HG03439 (cell line): ENCODE measurements around the gene PLA2G4A.

Experiments
- ATAC-seq: cut with Tn5 transposase; IDR thresholded peaks from one replicate; pipeline ENCODE4 v1.9.1; 2021; ENCODE audit warnings: mild to moderate bottlenecking, moderate library complexity; ENCODE audit not compliant: unreplicated experiment

PLA2G4A gene

GRCh38 chr1:186872291-186872690, 43.5 kb downstream of the PLA2G4A start:
- no peak for ATAC-seq

DNA sequence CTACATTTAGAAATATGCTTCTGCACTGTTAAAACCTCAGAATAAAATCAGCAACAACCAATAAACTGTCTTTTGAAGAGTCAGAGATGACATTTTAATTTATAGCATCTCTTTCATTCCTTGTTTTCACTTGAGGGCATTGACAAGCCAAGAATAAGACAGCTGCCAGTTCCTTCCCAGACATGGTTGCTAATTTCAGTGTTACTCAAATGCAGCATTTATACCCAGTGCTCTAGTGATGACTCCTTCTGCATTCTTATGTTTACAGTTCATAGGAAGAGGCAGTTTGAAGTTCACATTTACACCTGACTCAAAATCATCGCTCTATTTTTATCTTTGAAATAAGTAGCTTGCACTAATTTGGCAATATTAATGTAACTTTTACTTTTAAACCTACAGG, 44.9 kb downstream of the PLA2G4A start:
- ATAC-seq: no peak

- no peak for ATAC-seq
Measured at GRCh38 chr1:186875896-186876835, 47.4 kb downstream of the PLA2G4A start.

DNA sequence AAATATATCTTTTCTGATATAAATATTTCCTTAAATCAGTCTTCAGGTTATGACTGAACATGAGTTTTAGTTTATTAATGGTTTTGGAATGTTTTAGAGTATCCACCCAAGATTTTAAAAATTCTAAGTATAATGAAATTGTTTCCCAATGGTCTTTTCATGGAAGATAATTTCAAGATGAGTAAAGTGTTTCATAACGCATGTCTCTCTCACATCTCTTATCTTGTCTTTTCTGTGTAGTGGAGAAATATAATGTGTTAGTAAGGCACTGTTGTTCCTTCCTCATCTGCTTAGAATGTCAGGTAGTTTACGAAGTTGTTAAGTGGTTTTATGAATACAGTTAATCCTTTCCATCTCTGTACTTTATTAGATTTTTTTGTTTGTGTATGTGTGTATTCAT, 49.6 kb downstream of the PLA2G4A start:
- no peak for ATAC-seq

DNA sequence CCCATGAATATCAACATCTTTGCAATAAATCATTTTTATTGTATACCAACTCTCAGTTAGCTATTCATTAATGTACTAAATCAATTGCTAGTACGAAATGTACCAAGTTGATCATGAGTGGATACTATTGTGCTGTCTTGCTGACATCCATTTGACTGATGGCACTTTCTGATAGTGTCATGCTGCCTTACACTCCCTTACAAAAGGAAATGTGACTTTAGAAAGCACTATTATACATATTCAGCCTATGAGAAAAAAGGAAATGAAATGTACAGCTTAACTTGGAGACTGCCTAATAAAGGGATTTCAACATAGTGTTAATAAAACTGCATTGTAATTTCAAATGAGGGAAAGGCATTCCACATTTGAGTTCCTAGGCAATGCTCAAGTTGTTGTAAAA, 52.2 kb downstream of the PLA2G4A start:
- no peak for ATAC-seq

DNA sequence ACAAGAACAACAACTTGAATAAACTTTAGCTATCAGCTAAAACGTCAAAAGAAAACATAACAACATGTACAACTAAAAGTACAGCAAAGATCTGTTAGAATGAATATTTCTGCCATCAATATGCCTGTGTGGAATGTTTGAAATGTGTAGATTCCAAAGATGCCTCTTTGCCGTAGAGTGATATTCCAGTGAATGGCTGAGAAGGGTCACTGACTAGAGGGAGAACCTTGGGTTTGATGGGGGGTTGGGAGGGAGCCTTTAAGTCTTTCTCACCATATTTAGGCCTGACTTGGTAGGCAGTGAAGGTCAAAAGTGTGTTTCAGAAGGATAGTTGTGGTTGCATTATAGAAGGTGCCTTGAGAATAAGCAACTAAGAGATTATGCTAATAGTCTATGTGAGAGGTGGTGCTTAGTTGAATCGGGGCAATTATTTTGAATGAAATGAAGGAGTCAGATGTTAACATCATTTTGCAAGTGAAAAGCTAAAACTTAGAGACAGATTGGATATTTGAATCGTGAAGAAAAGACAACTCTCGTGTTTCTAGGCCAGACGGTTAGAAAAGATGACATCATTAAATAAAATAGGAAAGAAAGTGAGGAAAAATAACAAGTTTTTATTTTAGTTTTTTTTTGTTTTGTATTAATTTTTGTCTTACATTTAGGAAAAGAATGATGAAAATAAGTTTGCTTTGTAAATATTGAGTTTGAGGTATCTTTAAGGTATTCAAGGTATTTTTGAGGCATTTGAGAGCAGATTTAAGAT, 53.8 kb downstream of the PLA2G4A start:
- no peak for ATAC-seq

DNA sequence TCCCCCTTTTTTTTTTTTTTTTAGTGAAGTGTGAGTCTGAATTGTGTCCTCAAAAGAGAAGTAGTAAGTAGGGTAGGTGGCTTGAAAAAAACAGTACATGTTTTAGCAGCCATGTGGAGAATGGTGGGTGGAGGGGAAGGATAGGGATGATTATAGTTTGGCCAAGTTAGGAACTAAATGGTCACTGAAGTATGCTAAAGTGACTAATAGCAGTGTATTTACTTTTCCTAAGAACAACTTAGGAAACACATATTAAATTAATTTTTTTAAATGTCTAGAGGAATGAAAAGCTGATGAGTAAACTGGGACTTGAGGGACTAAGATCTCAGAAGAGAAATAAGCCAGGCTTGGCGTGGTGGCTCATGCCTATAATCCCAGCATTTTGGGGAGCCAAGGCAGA, 55.5 kb downstream of the PLA2G4A start:
- no peak for ATAC-seq

DNA sequence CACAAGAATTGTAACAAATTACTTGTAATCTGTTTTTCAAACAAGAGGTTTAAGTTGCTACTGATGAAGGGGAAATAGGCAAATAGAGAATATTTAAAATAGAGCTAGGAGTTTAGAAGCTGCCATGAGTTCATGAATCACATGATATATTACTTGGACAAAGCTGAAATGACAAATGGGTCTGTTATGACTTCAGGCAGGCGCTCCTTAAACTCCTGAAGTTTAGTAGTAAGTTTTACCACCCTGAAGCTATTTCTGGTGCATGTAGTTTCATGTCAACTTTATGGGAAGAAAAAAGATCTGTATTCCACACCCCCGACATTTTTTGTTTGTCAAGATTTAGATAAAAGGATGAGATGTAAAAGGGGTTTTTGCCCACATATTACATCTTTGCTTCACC, 58.5 kb downstream of the PLA2G4A start:
- no peak for ATAC-seq

DNA sequence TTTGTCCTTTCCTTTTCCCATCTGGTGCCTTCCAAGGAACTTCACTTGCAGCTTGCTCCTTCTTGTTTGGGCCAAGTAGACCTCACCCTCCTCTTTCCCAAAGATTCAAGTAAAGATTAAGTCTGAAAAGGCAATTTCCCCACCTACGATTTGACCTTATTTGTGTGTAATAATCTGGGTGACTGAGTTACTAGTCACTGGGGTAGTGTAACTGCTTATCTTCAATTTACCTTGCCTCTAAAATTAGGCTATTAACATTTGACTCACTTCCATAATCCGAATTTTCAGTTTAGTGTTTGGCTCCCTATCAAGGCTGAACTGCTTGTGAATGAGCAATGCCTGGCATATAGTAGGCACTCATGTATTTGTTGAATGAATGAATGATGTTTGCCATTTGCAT, 59.6 kb downstream of the PLA2G4A start:
- no peak for ATAC-seq

DNA sequence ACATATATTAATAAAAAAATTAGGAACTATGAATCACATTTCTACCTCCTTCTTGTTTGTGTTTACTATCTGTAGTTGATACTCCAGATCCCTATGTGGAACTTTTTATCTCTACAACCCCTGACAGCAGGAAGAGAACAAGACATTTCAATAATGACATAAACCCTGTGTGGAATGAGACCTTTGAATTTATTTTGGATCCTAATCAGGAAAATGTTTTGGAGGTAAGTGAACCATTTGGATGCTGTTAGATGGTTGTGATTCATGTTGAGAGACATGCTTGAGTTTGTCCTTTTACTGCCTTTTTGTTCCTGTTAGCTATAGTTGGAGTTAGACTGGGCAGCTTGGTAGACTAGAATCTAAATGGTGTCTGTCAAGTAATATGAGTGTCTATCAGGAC, 64.2 kb downstream of the PLA2G4A start:
- no peak for ATAC-seq

- no peak for ATAC-seq
Measured at GRCh38 chr1:186894415-186894814, 65.7 kb downstream of the PLA2G4A start.

DNA sequence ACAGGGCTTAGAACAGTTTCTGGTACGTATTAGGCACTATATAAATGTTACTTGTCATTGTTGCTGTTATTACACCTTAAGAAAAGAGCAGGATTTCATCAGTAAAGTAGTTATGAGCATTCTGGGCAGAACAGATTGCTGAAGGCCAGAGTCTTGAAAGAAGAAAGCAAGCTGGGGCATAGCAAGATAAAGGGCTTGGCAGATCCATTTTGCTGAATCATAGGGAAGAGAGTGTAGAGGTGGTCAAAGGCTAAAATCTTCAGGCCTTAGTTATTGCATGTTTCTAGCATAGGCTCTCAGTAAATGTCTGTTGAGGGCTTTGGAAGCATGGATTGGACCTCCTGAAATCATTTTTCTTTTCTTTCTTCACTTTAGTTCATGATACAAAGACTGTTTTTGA, 67.5 kb downstream of the PLA2G4A start:
- no peak for ATAC-seq

GRCh38 chr1:186897008-186897407, 68.3 kb downstream of the PLA2G4A start:
- ATAC-seq: no peak

- peak; percentile 71 for ATAC-seq
Measured at GRCh38 chr1:186899577-186899976, 70.8 kb downstream of the PLA2G4A start.

- no peak for ATAC-seq
Measured at GRCh38 chr1:186899977-186900376, 71.2 kb downstream of the PLA2G4A start.

DNA sequence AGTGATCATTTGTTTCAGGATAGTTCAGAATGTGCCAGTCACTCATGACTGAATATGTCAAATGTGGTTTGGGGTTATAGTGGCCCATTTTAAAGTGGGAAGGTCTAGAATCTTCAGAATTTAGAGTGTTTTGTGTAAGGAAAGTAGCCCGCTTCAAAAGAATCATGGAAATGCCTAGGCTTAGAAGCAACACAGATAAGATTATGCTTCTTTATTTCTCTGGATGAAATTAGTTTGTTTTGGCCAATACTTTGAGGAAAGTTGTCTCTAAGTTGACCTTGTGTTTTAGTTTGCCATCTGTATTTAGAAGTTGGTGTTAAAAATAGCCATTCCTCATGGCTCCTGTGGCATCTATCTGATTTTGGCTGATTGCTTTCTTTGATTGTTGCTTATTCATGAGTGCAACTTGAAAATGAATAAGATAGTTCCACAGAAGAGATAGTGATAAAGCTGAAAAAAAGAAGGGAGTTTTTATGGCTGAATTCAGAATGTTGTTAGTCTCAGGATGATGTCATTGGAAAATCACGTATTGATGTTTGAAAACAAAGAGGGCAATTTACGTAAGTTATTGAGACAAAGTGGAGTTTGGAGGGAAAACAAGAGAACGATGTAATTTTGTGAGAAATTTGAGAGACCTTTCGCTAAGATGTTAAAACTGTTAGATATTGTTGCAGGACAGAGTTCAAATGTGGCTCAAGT, 71.9 kb downstream of the PLA2G4A start:
- ATAC-seq: no peak

- no peak for ATAC-seq
Measured at GRCh38 chr1:186901631-186902030, 72.9 kb downstream of the PLA2G4A start.

GRCh38 chr1:186903374-186904136, 74.8 kb downstream of the PLA2G4A start:
- no peak for ATAC-seq

DNA sequence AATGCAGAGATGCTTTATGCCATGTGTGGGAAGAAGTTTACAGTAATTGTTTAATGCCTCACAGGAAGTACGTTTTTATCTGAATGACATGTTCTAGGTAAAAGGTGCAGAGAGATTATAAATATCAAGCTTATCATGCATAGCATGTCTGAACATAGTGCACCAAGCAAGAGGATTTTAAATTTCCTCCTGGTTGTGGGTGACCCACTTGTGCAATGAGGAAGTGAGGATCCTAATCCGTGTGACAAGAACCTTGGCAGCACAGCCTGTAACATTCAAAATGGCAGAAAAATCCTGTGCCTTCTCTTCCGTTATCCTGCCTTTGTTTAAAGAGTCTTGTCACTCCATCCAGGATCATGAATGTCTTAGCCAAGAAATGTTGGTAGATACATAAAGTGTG, 75.6 kb downstream of the PLA2G4A start:
- no peak for ATAC-seq

DNA sequence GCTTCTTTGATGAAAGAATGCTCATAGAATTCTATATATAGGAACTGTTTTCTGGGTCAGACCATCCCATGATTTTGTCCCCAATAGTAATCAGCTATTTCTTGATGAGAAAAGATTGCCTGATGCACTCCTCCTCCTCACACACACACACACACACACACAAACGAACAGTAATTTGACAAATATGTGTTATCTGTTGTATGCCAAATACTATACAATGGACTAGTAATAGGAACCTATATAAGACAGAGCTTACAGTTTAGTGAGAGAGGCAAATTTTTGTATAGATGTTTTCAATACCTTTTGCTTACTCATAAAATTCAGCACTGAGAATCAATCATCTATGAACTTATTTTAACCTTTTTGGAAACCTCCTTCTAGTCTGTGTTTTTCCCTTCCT, 76.8 kb downstream of the PLA2G4A start:
- ATAC-seq: no peak

- no peak for ATAC-seq
Measured at GRCh38 chr1:186915555-186915954, 86.8 kb downstream of the PLA2G4A start.
